ENCODE results near the gene RALGAPA1. TPM values are rescaled to one million over a fixed set of nuclear protein-coding genes. Genes with fewer than 3 reads are reported as not detected.

The RALGAPA1 gene
- total RNA-seq, 1 experiment from 2014 or later: 31.7 TPM

DNA sequence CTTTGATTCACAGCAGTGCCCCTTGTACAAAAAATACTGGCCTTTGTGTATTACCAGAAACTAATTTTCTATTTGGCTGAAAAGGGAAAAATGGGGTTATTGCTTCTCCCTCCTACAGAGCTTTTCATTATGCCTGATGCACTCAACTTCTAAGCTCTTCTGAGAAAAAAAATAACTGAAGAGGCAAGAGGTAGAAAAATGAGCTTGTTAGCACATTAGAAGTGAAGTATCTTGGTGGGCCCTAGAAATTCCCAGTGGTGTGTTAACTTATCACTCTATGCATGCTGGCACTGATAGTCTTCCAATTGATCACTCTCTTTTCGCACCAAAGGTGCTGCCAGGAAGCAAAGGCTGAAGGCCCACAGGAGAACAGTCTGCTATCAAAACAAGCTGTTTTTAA, 258.0 kb downstream of the RALGAPA1 start:
- H3K36me3 Mint-ChIP-seq: no peaks in the 10 kb centered on the region
- H3K27me3 Mint-ChIP-seq (ENCODE audit: low read depth): no peaks in the 10 kb centered on the region
- no peak overlapping the region for H3K4me3 Mint-ChIP-seq
- ChIA-PET POLR2A (no interaction called here), CTCF (interaction anchor here (1.0 to 1.5 kb wide), 2 partner anchors 112 to 136 kb away, joined by 3 to 4 read pairs; no protein-coding TSS in a partner anchor)
- peaks cover 8% of the 10 kb centered on the region; the same call in 1 of the 2 replicates for H3K4me1 Mint-ChIP-seq
- H3K9me3 Mint-ChIP-seq: no peaks in the 10 kb centered on the region
- no peak overlapping the region for H3K27ac Mint-ChIP-seq
- TF ChIP-seq MXD4 (CRISPR knock-in tag; IDR thresholded peaks at IDR 0.05; ENCODE audit: borderline replicate concordance) (no peak), RELA (CRISPR knock-in tag; IDR thresholded peaks at IDR 0.05; ENCODE audit: borderline replicate concordance) (no peak), ESRRA (CRISPR knock-in tag; IDR thresholded peaks at IDR 0.05; ENCODE audit: borderline replicate concordance) (no peak), ZNF317 (CRISPR knock-in tag; IDR thresholded peaks at IDR 0.05; ENCODE audit: borderline replicate concordance, low read depth) (no peak)
- ATAC-seq (no peak), DNase-seq (ENCODE audit: low spot score) (no peak)

DNA sequence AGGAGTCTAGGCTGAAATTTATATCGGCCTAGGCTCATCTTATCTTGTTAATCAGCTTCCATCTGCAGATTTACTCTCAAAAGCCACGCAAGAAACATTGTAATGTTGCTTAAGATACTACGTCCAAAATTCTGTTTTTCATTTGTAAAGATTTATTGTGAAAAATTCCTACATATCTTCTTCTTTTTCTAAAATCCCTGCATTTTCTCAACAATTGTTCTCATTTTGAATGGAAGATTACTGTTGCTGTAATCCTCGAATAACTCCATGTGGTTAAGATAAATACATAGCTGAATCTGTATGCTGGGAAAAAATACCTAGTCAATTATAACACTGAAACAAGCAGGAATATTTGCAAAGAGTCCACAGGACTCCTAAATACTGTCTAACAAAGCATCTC, 259.5 kb downstream of the RALGAPA1 start:
- Mint-ChIP-seq H3K4me1 (peaks cover 8% of the 10 kb centered on the region; the same call in 1 of the 2 replicates), H3K36me3 (no peaks in the 10 kb centered on the region), H3K4me3 (no peak overlapping the region), H3K9me3 (no peaks in the 10 kb centered on the region), H3K27ac (no peak overlapping the region), H3K27me3 (ENCODE audit: low read depth) (no peaks in the 10 kb centered on the region)
- TF ChIP-seq, protein P1, sequence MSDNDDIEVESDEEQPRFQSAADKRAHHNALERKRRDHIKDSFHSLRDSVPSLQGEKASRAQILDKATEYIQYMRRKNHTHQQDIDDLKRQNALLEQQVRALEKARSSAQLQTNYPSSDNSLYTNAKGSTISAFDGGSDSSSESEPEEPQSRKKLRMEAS (CRISPR knock-in tag; IDR thresholded peaks at IDR 0.05): no peak
- TF ChIP-seq RORB (CRISPR knock-in tag; IDR thresholded peaks at IDR 0.05): no peak
- TF ChIP-seq SOX15 (CRISPR knock-in tag; IDR thresholded peaks at IDR 0.05): no peak
- TF ChIP-seq ZNF263 (CRISPR knock-in tag; IDR thresholded peaks at IDR 0.05; ENCODE audit: low read depth): no peak
- TF ChIP-seq CREB1 (CRISPR knock-in tag; IDR thresholded peaks at IDR 0.05): no peak
- no peak for TF ChIP-seq SMAD3 (CRISPR knock-in tag; IDR thresholded peaks at IDR 0.05; ENCODE audit: borderline replicate concordance)
- TF ChIP-seq, protein P2, sequence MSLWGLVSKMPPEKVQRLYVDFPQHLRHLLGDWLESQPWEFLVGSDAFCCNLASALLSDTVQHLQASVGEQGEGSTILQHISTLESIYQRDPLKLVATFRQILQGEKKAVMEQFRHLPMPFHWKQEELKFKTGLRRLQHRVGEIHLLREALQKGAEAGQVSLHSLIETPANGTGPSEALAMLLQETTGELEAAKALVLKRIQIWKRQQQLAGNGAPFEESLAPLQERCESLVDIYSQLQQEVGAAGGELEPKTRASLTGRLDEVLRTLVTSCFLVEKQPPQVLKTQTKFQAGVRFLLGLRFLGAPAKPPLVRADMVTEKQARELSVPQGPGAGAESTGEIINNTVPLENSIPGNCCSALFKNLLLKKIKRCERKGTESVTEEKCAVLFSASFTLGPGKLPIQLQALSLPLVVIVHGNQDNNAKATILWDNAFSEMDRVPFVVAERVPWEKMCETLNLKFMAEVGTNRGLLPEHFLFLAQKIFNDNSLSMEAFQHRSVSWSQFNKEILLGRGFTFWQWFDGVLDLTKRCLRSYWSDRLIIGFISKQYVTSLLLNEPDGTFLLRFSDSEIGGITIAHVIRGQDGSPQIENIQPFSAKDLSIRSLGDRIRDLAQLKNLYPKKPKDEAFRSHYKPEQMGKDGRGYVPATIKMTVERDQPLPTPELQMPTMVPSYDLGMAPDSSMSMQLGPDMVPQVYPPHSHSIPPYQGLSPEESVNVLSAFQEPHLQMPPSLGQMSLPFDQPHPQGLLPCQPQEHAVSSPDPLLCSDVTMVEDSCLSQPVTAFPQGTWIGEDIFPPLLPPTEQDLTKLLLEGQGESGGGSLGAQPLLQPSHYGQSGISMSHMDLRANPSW (CRISPR knock-in tag; conservative IDR thresholded peaks at IDR 0.05; ENCODE audit: low read depth): no peak
- TF ChIP-seq NR2C2 (CRISPR knock-in tag; IDR thresholded peaks at IDR 0.05): no peak
- no peak for TF ChIP-seq ZNF396 (CRISPR knock-in tag; IDR thresholded peaks at IDR 0.05; ENCODE audit: borderline replicate concordance)
- TF ChIP-seq, protein P3, sequence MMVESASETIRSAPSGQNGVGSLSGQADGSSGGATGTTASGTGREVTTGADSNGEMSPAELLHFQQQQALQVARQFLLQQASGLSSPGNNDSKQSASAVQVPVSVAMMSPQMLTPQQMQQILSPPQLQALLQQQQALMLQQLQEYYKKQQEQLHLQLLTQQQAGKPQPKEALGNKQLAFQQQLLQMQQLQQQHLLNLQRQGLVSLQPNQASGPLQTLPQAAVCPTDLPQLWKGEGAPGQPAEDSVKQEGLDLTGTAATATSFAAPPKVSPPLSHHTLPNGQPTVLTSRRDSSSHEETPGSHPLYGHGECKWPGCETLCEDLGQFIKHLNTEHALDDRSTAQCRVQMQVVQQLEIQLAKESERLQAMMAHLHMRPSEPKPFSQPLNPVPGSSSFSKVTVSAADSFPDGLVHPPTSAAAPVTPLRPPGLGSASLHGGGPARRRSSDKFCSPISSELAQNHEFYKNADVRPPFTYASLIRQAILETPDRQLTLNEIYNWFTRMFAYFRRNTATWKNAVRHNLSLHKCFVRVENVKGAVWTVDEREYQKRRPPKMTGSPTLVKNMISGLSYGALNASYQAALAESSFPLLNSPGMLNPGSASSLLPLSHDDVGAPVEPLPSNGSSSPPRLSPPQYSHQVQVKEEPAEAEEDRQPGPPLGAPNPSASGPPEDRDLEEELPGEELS (CRISPR knock-in tag; IDR thresholded peaks at IDR 0.05): no peak
- TF ChIP-seq KAT7 (CRISPR knock-in tag; IDR thresholded peaks at IDR 0.05; ENCODE audit: borderline replicate concordance): no peak
- TF ChIP-seq, protein P4, sequence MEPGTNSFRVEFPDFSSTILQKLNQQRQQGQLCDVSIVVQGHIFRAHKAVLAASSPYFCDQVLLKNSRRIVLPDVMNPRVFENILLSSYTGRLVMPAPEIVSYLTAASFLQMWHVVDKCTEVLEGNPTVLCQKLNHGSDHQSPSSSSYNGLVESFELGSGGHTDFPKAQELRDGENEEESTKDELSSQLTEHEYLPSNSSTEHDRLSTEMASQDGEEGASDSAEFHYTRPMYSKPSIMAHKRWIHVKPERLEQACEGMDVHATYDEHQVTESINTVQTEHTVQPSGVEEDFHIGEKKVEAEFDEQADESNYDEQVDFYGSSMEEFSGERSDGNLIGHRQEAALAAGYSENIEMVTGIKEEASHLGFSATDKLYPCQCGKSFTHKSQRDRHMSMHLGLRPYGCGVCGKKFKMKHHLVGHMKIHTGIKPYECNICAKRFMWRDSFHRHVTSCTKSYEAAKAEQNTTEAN (CRISPR knock-in tag; IDR thresholded peaks at IDR 0.05): no peak
- no peak for TF ChIP-seq TCF7 (CRISPR knock-in tag; IDR thresholded peaks at IDR 0.05; ENCODE audit: low read depth)
- CTCF ChIA-PET: interaction anchor here (1.2 kb wide), 1 partner anchor 138 kb away, joined by 3 read pairs; no protein-coding TSS in a partner anchor
- DNase-seq (ENCODE audit: low spot score) (no peak), ATAC-seq (no peak)
- POLR2A ChIA-PET: no interaction called here

DNA sequence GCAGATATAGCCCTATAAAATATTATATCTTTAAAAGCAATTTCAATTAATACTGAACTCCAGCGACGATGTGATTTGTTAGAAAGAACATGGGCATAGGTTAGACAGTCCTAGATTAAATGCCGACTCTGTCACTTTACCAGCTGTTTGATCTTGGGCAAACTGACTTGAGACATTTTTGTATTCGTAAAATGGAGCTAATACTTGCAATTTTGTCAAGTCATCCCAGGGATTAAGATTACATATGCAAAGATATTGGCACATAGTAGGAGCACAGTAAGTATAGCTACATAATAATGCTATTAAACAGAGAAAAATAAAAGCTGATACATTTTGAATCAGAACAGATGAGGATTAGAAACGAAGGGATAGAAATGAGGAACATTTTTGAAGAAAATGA, 266.1 kb downstream of the RALGAPA1 start:
- Mint-ChIP-seq H3K36me3 (no peaks in the 10 kb centered on the region), H3K27me3 (ENCODE audit: low read depth) (peaks cover 4% of the 10 kb centered on the region), H3K9me3 (no peaks in the 10 kb centered on the region), H3K4me3 (no peak overlapping the region), H3K27ac (no peak overlapping the region), H3K4me1 (no peaks in the 10 kb centered on the region)
- DNase-seq (ENCODE audit: low spot score): no peak
- ChIA-PET POLR2A (no interaction called here), CTCF (no interaction called here)
- no peak for ATAC-seq
- TF ChIP-seq NR1H2 (CRISPR knock-in tag; IDR thresholded peaks at IDR 0.05): no peak
- TF ChIP-seq NR3C1 (CRISPR knock-in tag; conservative IDR thresholded peaks at IDR 0.05; ENCODE audit: low read depth): no peak
- TF ChIP-seq NFATC4 (CRISPR knock-in tag; IDR thresholded peaks at IDR 0.05): no peak
- TF ChIP-seq GABPB1 (CRISPR knock-in tag; IDR thresholded peaks at IDR 0.05): no peak
- TF ChIP-seq AFF4 (CRISPR knock-in tag; IDR thresholded peaks at IDR 0.05; ENCODE audit: borderline replicate concordance): no peak
- no peak for TF ChIP-seq ELF4 (CRISPR knock-in tag; IDR thresholded peaks at IDR 0.05; ENCODE audit: low read depth)
- TF ChIP-seq ZNF232 (CRISPR knock-in tag; IDR thresholded peaks at IDR 0.05): no peak
- TF ChIP-seq ZNF317 (CRISPR knock-in tag; IDR thresholded peaks at IDR 0.05; ENCODE audit: borderline replicate concordance, low read depth): no peak

Data from WTC11 (cell line).